Stimulated activated CD4-positive, alpha-beta T cell treated with anti-CD3 and anti-CD28 coated beads, Interleukin-2, amount 100 ng/mL, for 48 hours (primary cell): ENCODE data around the gene EFCAB14.
"Not testable (repeated sequence)": the region's sequence is repeated elsewhere in the genome, so short reads cannot be mapped to it uniquely, and the experiment has no call there.

Experiments used
- DNase-seq, 2 donors: peaks; one replicate each; pipeline ENCODE4 v3.0.0-alpha.2; 2020

The EFCAB14 gene

GRCh38 chr1:46652321-46653100 is 66.4 kb downstream of the EFCAB14 start:
- no peak for DNase-seq

- not testable (repeated sequence) for DNase-seq
Observed at GRCh38 chr1:46651152-46651551, 67.8 kb downstream of the EFCAB14 start.

GRCh38 chr1:46650491-46650890 is 68.4 kb downstream of the EFCAB14 start:
- DNase-seq: no peak

- DNase-seq: no peak
Observed at GRCh38 chr1:46649764-46650163, 69.2 kb downstream of the EFCAB14 start.

- no peak for DNase-seq
Observed at GRCh38 chr1:46647611-46648010, 71.3 kb downstream of the EFCAB14 start.

GRCh38 chr1:46646844-46647243 is 72.1 kb downstream of the EFCAB14 start:
- no peak for DNase-seq

- no peak for DNase-seq
Observed at GRCh38 chr1:46646331-46646730, 72.6 kb downstream of the EFCAB14 start.

- DNase-seq: no peak
Observed at GRCh38 chr1:46645815-46646214, 73.1 kb downstream of the EFCAB14 start.

GRCh38 chr1:46643368-46643775 is 75.5 kb downstream of the EFCAB14 start:
- DNase-seq: no peak

- no peak for DNase-seq
Observed at GRCh38 chr1:46642115-46642680, 76.7 kb downstream of the EFCAB14 start.

GRCh38 chr1:46639547-46639946 is 79.4 kb downstream of the EFCAB14 start:
- no peak for DNase-seq

GRCh38 chr1:46638921-46639320 is 80.0 kb downstream of the EFCAB14 start:
- DNase-seq: no peak

GRCh38 chr1:46637444-46638083 is 81.3 kb downstream of the EFCAB14 start:
- DNase-seq: no peak

GRCh38 chr1:46635205-46635604 is 83.7 kb downstream of the EFCAB14 start:
- no peak for DNase-seq

- no peak for DNase-seq
Observed at GRCh38 chr1:46630719-46631118, 88.2 kb downstream of the EFCAB14 start.
